ENCODE measurements around the gene SAXO1.
"Not testable (repeated sequence)": the region's sequence is repeated elsewhere in the genome, so short reads cannot be mapped to it uniquely, and the experiment has no call there.

SAXO1 gene

GRCh38 chr9:19033015-19033414 lies at the start of gene SAXO1:
TSS of gene SAXO1 (minus strand) at chr9:19033209. CDS start at chr9:19032908, 301 bp downstream.
- no peak for DNase-seq (ENCODE audit: low read depth)

GRCh38 chr9:19074836-19075235 lies 41.8 kb upstream of the SAXO1 start:
- DNase-seq (ENCODE audit: low read depth): peak; percentile 62

GRCh38 chr9:19074229-19074628 lies 41.2 kb upstream of the SAXO1 start:
- DNase-seq (ENCODE audit: low read depth): no peak

- no peak for DNase-seq (ENCODE audit: low read depth)
These were observed 24.0 kb upstream of the SAXO1 start for GRCh38 chr9:19057033-19057432.

GRCh38 chr9:19050637-19051591 lies 17.9 kb upstream of the SAXO1 start:
- peak; percentile 16 for DNase-seq (ENCODE audit: low read depth)

- DNase-seq (ENCODE audit: low read depth): peak; percentile 56
These were observed 17.1 kb upstream of the SAXO1 start for GRCh38 chr9:19049917-19050636.

- DNase-seq (ENCODE audit: low read depth): peak; percentile 96
These were observed 16.2 kb upstream of the SAXO1 start, which contains the start of gene RRAGA for GRCh38 chr9:19048966-19049916. TSS of gene RRAGA (plus strand) at chr9:19049427. CDS start at chr9:19049660, 233 bp downstream.

GRCh38 chr9:19036611-19037010 lies 3.6 kb upstream of the SAXO1 start:
- no peak for DNase-seq (ENCODE audit: low read depth)

GRCh38 chr9:19032406-19032805 lies 603 bp downstream of the SAXO1 start:
- no peak for DNase-seq (ENCODE audit: low read depth)

GRCh38 chr9:19030899-19031298 lies 2.1 kb downstream of the SAXO1 start:
- no peak for DNase-seq (ENCODE audit: low read depth)

- peak; percentile 72 for DNase-seq (ENCODE audit: low read depth)
These were observed 4.1 kb downstream of the SAXO1 start for GRCh38 chr9:19028835-19029451.

- DNase-seq (ENCODE audit: low read depth): no peak
These were observed 5.2 kb downstream of the SAXO1 start for GRCh38 chr9:19027825-19028224.

- DNase-seq (ENCODE audit: low read depth): no peak
These were observed 6.6 kb downstream of the SAXO1 start for GRCh38 chr9:19026375-19026774.

GRCh38 chr9:19023078-19023477 lies 9.9 kb downstream of the SAXO1 start:
- DNase-seq (ENCODE audit: low read depth): no peak

- DNase-seq (ENCODE audit: low read depth): no peak
These were observed 10.8 kb downstream of the SAXO1 start for GRCh38 chr9:19022206-19022605.

- not testable (repeated sequence) for DNase-seq (ENCODE audit: low read depth)
These were observed 11.4 kb downstream of the SAXO1 start for GRCh38 chr9:19021649-19022048.

- no peak for DNase-seq (ENCODE audit: low read depth)
These were observed 12.0 kb downstream of the SAXO1 start for GRCh38 chr9:19020886-19021455.

- DNase-seq (ENCODE audit: low read depth): no peak
These were observed 14.8 kb downstream of the SAXO1 start for GRCh38 chr9:19018201-19018600.

- no peak for DNase-seq (ENCODE audit: low read depth)
These were observed 23.5 kb downstream of the SAXO1 start for GRCh38 chr9:19009391-19009965.

- no peak for DNase-seq (ENCODE audit: low read depth)
These were observed 32.9 kb downstream of the SAXO1 start for GRCh38 chr9:19000133-19000532.
